Astrocyte of the cerebellum (primary cell): ENCODE measurements around the gene UBAC2.
A peak's percentile ranks its signal among the peaks of the same experiment; 100 is the strongest.

ENCODE experiments used
- DNase-seq: peaks from one replicate; pipeline ENCODE4 v3.0.0-alpha.2; 2011; ENCODE audit warnings: low read depth
- H3K4me3 ChIP-seq: 2 replicates; pipeline ENCODE4 v1.5.1; 2011; ENCODE audit warnings: mild to moderate bottlenecking, low read depth, low read length, moderate library complexity
- CTCF ChIP-seq: IDR thresholded peaks from 2 replicates; pipeline ENCODE4 v1.5.1; 2012; ENCODE audit warnings: low read length, low read depth, moderate library complexity, mild to moderate bottlenecking; ENCODE audit errors: missing control alignments
- in situ Hi-C: cut with HindIII; loops from 2 replicates; pipeline ENCODE4 v1.10.0; 2017; ENCODE audit warnings: low sequenced_read_pairs

UBAC2 gene

GRCh38 chr13:99193152-99193551 lies 7.5 kb upstream of the UBAC2 start:
- H3K4me3 ChIP-seq = no peak overlapping the region
- DNase-seq = no peak
- in situ Hi-C loops = no loop called here
- no peak for TF ChIP-seq CTCF

GRCh38 chr13:99196466-99197116 lies 4.1 kb upstream of the UBAC2 start:
- TF ChIP-seq CTCF = peak; percentile 14
- in situ Hi-C loops = no loop called here
- H3K4me3 ChIP-seq = no peak overlapping the region
- no peak for DNase-seq

GRCh38 chr13:99197117-99197651 lies 3.5 kb upstream of the UBAC2 start:
- no peak for TF ChIP-seq CTCF
- no peak overlapping the region for H3K4me3 ChIP-seq
- in situ Hi-C loops = no loop called here
- no peak for DNase-seq

GRCh38 chr13:99199541-99200431 lies 868 bp upstream of the UBAC2 start:
- H3K4me3 ChIP-seq = peak overlapping the region; percentile 99
- TF ChIP-seq CTCF = no peak
- in situ Hi-C loops = no loop called here
- DNase-seq = no peak

GRCh38 chr13:99203601-99204579 lies 3.2 kb downstream of the UBAC2 start:
- H3K4me3 ChIP-seq = no peak overlapping the region
- in situ Hi-C loops = no loop called here
- no peak for DNase-seq
- no peak for TF ChIP-seq CTCF
